GM12865 (cell line): ENCODE measurements around the gene PRC1.

ENCODE experiments used
- DNase-seq: peaks from one replicate; pipeline ENCODE4 v3.0.0; 2010; ENCODE audit warnings: low read depth
- H3K4me3 ChIP-seq: 2 replicates; pipeline ENCODE4 v1.5.1; 2011; ENCODE audit warnings: mild to moderate bottlenecking, low read depth, low read length, control low read depth
- TF ChIP-seq, protein P1 (sequence below): IDR thresholded peaks from 2 replicates; pipeline ENCODE4 v1.5.1; 2011; ENCODE audit warnings: low read length, control low read depth, low read depth, inconsistent platforms; ENCODE audit not compliant: insufficient read depth; ENCODE audit errors: missing control alignments

PRC1 gene

DNA sequence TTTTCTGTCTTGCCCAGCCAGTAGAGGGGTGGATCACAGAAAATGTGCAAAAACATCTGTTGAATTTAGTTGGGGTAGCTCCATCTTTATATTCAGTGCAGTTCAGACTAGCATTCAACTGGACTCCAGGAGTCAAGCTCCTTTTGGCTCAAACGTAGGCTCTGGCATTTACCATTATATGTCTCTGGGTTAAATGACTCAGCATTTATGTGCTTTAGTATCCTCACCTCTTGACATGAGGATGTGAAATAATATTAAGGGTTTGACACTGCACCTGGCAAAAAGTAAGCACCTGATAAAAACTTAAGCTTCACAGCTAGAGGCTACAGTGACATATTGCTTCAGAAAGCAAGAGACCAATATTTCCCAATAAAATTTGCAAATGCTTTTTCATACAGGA, 14.8 kb downstream of the PRC1 start:
- TF ChIP-seq, protein P1, sequence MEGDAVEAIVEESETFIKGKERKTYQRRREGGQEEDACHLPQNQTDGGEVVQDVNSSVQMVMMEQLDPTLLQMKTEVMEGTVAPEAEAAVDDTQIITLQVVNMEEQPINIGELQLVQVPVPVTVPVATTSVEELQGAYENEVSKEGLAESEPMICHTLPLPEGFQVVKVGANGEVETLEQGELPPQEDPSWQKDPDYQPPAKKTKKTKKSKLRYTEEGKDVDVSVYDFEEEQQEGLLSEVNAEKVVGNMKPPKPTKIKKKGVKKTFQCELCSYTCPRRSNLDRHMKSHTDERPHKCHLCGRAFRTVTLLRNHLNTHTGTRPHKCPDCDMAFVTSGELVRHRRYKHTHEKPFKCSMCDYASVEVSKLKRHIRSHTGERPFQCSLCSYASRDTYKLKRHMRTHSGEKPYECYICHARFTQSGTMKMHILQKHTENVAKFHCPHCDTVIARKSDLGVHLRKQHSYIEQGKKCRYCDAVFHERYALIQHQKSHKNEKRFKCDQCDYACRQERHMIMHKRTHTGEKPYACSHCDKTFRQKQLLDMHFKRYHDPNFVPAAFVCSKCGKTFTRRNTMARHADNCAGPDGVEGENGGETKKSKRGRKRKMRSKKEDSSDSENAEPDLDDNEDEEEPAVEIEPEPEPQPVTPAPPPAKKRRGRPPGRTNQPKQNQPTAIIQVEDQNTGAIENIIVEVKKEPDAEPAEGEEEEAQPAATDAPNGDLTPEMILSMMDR: no peak
- no peak overlapping the region for H3K4me3 ChIP-seq
- DNase-seq: no peak

DNA sequence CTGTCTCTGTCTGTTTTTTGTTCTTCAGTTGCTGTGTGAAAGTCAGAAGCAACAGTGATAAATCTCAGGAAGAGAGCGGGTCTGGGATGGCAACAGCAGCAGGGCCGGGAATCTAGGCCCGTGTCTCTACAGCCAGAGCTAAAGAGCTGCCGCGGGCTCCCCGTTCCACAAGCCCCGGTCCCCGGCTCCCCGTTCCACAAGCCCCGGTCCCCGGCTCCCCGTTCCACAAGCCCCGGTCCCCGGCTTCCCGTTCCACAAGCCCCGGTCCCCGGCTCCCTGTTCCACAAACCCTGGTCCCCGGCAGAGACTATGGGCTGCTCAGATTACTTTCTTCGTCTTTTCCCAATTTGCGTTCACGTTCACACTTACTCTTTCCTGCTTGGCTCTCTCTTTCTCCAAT, 20.1 kb downstream of the PRC1 start:
- DNase-seq: no peak
- H3K4me3 ChIP-seq: no peak overlapping the region
- TF ChIP-seq, protein P1: no peak

DNA sequence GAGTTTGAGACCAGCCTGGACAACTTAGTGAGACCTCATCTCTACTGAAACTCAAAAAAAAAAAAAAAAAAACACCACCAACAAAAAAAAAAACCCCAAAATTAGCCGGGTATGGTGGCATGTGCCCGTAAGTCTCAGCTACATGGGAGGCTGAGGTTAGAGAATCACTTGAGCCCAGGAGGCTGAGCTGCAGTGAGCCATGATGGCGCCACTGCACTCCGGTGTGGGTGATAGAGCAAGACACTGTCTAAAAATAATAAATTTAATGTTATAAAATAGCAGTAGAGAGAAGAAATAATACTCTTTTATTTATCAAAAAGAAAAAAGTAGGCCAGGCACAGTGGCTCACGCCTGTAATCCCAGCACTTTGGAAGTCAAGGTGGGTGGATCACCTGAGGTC, 22.2 kb downstream of the PRC1 start:
- TF ChIP-seq, protein P1: no peak
- H3K4me3 ChIP-seq: no peak overlapping the region
- DNase-seq: no peak

DNA sequence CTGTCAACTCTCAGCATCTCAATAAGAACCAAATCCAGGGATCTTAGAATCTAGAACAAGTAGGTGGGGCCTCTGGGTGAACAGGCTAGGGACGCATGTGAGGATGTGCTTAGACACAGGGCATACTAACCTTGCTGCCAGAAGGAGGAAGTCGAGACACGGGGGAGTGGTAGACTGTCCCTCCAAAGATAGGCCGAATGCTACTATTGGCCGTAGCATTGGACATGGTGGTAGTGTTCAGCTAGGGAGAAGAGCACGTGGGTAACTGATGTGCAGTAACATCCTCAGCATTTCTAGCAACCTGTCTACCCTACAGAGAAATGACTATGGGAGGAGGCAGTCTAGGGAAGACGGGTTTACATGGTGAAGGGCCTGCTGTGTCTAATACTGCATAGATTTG, 24.1 kb downstream of the PRC1 start:
- no peak overlapping the region for H3K4me3 ChIP-seq
- no peak for DNase-seq
- TF ChIP-seq, protein P1: no peak

DNA sequence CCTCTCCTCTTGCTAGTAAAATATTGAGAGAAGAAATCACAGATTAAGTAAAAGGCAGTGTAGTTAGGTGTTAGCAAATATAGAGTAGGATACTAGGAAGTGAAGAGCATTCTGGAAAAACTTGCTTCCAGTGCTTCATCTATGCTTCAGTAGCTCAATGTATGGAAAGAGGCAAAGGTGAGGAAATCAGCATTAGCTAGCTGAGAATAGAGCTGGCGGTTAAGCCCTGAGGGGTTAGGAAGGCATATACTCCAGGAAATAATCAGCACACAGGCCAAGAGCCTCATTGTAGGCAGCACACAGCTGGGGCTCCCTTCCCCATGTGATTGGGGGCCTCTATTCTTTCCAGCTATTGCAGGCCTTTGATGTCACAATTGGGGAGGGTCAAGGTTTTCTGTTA, 25.9 kb downstream of the PRC1 start:
- DNase-seq: no peak
- TF ChIP-seq, protein P1: no peak
- H3K4me3 ChIP-seq: no peak overlapping the region

DNA sequence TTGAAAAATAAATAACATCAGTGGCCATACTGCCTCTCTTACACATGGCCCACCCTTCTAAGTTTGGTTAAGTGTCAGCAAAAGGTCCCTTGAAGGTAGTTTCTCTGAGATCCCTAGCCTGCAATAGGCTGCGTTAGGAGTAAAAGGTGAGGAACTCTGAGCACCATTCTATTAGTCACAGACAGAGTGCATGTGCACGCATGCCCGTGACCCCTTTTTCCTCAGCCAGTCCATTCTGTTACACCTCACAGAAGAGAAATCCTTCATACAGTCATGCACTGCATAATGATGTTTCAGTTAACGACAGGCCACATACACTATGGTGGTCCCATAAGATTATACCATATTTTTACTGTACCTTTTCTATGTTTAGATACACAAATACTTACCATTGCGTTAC, 27.1 kb downstream of the PRC1 start:
- no peak for DNase-seq
- TF ChIP-seq, protein P1: no peak

DNA sequence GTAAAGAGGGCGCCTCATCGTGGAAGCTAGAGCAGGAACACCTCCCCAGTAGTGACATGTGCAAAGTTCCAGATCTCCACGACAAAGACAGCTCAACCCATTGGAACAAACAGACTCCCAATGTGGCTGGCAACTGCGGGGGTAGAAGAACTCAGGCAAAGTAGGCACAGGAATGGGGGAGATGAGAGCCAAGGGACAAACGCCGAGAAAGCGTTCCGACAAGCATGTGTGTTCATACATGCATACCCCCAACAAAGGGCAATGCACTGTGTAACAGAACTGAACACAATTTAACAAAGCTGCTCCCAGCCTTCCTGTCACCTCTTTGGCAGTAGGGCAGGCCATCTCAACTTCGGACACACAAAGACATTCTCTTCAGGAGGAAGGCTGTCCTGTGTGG, 28.1 kb downstream of the PRC1 start:
- no peak overlapping the region for H3K4me3 ChIP-seq
- no peak for DNase-seq
- TF ChIP-seq, protein P1: no peak

More for the DNA sequence above, 27.1 kb downstream of the PRC1 start:
- no peak overlapping the region for H3K4me3 ChIP-seq
